NCI-H2029 treated with DMSO at 0.1 percent for 48 hours (cell line): ENCODE results near the gene ESPN.
"Not testable (repeated sequence)": the region's sequence is repeated elsewhere in the genome, so short reads cannot be mapped to it uniquely, and the experiment has no call there.

Experiments used
- DNase-seq: peaks from one replicate; lab custom pipeline; 2025; lab: John Stamatoyannopoulos, UW

ESPN gene

DNA sequence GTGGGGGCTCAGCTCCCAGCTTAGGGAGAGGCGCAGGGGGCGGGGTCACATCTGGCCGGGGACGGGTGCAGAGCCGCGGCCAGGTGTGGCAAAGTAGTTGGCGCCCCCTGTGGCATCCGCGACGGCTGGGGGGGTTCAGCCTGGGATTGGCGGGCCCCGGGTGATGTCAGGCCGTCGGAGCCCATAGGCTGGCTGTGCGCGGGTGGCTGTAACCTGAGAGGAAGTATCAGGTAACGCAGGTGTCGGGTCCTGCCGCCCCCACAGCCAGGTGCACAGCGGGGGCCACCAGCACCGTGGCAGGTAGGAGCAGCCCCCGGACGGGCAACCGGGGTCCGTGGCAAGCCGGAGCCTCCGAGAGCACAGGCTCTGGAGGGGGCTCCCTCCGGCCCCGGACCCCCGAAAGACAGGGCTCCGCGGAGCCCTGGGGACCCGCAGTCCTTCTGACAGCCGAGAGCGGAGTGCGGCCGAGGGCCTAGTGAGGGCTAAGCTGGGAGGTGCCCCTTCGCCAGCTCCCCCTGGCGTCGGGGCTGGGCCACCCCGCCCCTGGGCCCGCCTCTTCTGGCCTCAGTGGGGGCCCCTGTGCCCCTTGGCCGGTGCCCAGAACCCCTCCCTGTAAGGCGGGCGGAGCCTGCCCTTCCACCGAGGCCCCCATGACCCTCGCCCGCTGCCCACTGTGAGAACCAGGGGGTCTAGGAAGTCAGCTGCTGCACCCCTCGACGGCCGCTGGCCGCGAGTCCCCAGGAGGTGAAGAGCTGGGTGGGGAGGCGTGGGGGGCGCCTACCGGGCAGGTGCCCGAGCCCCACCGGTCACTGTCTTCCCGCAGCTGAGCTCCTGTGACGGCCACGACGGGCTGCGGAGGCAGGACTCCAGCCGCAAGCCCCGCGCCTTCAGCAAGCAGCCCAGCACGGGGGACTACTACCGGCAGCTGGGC lies 23.5 kb downstream of the ESPN start:
- peak; percentile 37 for DNase-seq

DNA sequence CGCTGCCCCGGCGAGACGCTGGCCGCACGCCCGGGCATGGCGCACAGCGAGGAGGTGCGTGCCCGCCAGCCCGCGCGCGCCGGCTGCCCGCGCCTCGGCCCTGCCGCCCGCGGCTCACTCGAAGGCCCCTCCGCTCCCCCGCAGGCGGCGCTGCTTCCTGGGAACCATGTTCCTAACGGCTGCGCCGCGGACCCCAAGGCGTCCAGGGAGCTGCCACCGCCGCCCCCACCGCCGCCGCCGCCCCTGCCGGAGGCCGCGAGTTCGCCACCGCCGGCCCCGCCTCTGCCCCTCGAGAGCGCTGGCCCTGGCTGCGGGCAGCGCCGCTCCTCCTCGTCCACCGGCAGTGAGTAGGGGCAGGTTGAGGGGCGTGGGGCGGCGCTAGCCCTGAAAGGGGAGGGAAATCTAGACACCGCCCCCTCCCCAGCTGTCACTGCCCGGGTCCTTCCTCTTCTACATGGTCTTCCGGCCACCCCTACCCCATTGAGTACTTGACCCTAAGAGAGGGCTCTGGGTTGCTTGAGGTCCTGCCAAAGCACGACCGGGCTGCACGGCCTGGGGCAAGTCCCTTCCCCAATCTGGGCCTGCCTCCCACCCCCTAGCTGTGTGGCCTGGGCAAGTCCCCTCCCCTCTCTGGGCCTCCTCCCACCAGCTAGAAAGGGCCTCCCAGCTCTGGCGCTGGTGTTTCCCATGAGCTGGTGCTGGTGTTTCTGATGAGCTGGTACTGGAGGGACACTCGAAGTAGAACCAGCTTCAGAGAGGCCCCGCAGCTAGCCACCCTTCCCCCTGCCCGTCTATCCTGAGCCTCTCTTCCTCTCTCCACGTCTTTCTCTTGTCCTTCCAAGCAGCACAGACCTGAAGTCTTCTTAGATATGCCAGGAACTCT lies 24.4 kb downstream of the ESPN start:
- no peak for DNase-seq

DNA sequence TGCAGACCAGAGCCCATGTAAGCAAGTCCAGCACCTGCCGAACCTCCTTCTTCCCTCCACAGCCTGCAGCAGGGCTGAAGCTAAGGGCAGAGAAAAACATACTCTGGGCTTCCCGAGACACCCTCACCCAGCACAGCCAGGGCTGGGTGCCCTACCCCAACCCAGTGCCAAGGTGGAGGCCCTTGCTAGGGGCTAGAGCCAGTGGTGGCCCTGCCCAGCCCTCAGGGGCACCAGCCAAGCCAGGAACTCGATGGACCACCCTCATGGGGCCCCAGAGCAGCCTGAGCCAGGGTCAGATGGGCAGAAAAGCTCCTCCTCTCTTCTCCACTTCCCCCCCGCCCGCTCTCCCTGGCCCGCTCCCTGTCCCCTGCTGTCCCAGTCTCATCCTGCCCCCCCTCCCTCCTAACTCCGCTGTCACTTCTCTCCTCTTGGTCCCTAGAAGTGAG lies 25.5 kb downstream of the ESPN start:
- DNase-seq = no peak

DNA sequence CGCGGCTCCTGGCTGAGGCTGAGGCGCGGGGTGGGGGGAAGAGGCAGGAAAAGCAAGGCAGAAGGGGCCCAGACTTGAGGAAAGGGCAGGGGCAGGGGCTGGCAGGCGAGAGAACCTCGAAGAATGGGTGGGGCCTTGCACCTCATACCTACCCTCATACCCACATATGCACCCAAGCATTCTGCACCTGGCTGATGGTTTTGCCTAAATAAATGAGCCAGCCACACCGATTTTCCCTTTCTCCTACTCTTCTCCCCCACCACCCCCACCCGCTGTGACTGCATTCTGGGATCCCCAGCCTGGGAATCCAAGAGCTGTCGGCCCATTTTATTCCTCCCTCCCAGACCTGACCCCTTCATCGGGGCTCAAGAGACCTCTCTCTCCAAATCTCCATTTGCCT lies 25.9 kb downstream of the ESPN start:
- DNase-seq = not testable (repeated sequence)

DNA sequence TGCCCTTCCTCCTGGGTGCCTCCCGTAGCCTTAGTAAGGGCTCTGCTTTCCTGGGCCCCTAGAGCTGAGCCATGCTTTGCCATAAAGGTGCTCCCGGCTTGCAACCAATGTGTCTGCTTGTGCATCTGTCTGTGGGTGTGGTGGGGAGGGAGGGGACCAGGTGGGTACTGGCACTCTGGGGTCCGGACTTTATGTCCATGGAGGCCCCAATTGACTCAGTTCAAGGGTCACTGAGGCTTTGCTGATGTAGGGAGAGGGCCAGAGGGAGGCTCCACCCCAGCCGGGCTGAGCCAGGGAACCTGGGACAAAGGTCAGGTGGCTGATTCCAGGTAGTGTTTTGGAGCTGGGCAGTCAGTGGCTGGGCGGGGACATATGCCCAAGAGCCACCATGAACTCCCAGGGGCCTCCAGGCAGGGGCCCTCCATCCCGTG lies 26.4 kb downstream of the ESPN start:
- DNase-seq = no peak

DNA sequence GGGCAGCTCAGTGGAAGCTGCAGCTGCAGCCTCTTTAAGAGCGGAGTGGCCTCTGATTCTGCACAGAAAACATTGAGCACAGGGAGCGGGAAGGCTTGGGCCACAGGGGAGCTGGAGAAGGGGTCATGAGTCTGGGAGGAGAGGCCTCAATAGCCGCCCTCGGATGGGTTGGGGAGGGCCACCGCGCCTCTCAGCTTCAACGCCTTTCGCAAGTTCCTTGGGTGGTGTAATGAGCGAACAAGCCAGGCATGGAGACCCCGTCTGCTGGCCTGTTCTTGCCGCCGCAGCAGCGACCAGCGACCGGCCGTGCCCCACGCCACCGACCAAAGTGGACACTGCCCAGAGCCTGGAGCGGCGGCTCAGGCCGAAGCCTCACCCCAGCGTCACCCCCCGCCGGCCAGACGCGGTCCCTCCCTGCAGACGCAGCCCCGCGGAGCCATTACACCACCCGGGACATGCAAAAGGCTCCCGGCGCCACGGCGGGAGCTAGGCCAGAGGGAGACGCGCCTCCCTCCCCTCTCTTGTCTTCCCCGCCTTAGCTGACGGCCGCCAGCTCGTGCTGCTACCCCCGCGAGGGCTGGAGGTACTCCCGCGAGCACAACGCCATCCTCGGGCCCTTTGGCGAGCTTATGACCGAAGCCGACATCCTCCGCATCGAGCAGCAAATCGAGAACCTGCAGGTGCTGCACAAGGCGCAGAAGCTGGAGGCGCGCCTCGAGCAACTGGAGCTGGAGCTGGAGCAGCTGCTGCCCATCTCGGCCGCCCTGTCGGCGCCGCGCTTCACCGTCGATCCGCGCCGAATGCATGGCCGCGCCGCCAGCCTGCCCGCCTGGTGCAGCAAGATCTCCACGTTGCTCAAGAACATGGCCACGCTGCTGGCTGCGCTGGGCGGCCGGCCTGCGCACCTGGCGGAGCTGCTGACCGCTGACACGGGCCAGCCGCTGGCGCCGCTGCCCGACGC lies 29.6 kb downstream of the ESPN start:
- not testable (repeated sequence) for DNase-seq

DNA sequence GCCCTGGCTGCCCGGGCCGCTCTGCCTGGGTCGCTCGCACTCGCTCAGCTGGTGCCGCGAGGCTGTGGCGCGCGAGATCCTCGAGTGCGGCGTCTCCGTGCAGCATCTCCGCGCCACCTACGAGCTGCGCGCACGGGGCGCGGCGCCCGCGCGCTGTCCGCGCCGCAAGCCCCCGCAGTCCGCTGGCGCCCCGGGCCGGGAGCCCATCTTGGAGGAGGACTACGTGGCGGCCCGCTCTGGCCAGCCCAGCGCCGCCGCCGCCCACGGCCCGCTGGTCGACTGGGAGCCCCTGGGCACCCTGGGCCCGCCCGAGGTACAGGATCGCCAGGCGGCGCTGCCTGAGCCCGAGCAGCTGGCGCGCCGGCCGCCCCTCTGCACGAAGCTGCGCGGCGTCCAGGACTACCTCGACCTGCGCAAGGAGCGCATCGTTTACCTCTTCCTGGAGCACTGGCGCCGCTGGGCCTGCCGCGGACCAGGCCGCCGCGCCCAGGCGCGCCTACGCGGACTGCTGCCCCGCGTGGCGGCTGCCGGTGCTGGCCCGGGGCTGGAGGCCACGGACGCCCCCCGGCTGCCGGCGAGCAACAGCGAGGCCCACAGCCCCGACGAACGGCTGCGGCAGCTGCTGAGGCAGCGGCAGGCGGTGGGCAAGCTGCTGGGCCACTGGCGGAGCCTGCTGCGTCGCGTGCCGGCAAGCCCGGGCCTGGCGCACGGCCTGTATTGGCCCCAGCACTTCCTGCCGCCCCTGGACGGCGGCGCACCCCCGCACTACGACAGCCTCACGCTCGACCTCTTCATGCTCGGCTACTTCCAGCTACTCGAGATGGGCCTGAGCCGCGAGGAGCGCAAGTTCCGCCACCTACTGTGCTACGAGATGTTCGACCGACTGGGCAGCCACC lies 30.5 kb downstream of the ESPN start:
- DNase-seq = no peak

DNA sequence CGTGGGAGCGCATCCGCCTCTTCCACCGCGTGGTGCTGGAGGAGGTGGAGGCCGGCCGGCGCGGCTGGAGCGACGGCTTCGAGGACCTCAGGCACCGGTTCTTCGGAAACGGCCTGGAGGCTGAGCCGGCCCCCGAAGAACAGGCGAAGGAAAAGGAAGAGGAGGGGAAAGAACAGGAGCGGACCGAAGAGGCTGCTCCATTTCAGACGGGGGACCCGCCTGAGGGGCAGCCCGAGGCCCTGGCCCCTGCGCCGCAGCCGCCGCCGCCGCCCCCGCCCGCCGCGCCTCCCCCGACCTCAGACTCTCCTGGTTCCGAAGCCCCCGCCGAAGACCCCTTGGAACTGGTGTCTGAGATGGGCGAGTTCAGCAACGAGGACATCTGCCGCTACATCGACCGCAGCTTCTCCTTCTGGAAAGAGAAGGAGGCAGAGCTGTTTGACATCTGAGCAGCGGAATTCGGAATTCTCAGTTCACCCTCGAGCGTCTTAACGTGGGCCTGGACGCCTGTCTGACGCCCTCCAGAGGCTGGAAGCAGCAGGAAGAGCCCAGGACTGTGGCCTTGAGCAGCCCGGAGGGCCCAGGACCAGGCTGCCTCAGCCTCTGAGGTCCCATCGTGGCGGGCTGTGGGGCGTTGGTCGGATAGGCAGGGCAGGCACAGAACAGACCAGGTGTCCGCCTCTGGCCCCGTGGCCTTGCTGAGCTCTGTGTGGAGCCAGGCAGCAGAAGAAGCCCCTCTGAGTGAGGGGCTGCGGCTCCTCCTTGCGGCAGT lies 31.4 kb downstream of the ESPN start:
- not testable (repeated sequence) for DNase-seq

DNA sequence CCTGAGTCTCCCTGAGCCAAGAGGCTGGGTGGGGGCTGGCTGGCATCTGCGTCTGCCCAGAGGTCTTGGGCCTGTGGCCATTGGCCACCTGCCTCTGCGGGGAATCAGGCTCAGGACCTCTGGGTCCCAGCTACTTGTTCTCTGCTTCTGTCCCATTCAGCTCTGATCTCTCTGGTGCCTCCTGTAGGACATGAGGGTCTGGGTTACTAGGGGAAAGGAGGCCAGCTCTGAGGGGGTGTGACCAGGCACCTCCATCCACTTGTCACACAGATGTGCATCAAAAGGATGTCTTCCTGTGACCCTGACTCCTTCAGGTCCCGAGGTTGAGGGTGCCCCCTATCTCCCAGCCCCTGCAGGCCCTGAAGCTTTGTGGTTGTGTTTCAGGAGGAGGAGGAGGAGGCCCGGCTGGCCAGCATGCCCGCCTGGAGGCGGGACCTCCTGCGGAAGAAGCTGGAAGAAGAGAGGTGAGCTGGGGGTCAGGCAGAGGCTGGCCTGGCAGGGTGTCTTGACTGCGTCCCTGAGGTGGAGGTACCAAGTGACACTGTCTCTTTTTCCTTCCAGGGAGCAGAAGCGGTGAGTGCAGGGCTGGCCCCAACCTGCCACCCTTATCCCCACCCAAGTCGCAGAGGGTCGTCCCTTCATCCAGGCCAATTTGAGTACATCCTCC lies 32.4 kb downstream of the ESPN start:
- DNase-seq = no peak

DNA sequence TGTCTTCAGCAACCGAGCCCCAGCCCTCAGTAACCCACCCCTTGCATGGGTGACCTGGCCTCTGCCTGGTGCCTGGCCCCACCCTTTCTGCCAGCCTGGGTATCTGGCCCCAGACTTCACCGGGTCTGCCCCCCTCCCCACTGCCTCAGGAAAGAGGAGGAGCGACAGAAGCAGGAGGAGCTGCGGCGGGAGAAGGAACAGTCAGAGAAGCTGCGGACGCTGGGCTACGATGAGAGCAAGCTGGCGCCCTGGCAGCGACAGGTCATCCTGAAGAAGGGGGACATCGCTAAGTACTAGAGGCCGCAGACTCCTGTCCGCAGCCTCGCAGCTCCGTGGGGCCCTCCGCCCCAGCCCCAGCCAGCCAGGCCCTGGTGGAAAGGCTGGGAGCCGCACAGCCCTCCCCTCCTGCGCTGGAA lies 35.3 kb downstream of the ESPN start:
- no peak for DNase-seq

DNA sequence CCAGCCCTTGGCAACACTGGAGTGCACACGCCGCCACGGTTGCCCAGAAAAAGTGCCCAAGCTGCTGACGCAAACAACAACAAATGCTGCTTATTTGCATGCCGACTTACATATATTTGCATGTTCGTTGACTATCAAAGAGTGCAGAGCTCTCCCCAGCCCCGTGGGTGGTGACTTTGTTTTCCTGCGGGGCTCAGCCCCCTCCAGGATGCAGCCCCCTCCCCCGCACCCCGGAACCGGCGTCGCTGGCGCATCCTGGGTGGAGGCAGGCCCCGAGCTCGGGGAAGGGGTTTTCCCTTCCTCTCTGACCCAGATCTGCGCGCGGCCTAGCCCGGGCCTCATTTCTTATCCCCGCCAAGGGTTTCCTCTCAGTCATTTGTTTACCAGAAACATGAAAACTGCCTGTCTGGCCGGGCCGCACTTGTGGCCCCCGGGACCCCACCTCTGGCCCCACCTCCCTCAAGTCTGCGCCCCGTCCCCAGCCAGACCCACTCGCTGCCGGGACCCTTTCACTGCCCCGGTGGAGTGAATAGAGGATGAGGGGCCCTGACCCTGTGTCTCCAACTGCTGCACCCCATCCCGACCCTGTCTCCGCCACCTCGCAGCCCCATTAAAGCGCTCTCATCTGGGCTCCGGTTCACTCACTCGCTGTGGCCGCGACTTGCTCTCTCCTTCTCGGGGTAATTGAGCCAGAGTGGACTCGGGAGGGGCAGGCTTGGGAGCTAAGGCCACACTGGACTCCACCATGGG lies 35.9 kb downstream of the ESPN start:
- no peak for DNase-seq

DNA sequence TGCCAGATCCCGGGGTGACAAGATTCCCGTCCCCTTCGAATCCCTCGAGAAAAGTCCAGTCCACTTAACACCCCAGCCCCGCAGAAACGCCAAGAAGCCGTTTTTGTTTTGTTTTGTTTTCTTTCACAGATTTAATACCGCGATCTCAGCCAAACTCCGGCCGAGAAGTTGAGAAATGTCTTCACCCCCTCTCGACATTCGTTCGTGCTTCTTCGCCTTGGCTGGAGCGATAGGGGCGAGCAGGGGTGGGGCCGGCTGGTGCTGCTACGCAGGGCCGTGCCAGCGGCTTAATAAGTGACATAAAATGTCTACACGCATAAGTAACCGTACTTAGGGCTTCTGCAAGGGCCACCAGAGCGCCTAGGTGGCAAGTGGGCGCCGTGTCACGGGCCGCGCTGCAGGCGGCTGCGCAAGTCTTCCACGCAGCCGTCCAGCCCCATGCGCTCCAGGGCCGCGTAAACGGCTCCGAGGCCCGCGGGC lies 36.5 kb downstream of the ESPN start:
- no peak for DNase-seq

DNA sequence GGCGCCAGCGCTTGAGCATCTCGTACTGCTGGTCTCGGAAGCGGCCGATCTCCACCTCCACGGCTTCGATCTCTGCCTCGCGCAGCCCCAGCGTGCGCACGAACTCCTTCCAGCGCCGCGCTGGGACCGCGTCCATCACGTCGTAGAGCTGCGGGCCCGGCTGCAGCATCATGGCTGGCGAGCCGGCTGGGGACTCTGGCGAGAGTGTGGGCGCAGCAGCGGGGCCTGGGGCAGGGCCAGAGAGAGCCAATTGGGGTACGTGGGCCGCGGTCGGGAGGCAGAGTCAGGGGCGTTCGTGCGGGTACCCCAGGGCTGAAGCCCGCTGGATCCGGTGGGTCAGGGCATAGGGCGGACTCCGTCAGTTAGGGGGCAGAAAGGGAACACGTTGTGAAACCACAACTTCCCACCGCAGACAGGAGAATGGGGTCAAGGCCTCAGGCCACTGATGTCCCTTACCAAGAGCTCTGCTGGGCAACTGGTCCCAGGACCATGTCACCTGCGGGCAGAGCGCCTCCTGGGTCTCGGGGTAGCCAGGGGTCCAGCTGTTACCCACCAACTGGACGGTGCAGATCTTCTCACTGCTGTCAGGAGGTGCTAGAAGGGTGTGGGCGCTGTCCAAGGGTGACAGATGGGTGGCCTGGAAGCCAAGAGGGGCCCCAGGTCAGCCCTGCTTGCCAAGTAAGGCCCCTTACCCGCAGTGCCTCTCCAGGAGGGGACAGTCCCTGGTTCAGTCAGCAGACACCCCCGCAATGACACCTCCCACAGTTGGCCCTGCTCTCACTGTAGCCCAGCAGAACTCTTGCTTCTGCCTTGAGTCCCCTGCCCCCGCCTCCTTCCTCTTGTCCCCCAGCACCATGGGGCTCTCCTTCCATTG lies 37.2 kb downstream of the ESPN start:
- no peak for DNase-seq

DNA sequence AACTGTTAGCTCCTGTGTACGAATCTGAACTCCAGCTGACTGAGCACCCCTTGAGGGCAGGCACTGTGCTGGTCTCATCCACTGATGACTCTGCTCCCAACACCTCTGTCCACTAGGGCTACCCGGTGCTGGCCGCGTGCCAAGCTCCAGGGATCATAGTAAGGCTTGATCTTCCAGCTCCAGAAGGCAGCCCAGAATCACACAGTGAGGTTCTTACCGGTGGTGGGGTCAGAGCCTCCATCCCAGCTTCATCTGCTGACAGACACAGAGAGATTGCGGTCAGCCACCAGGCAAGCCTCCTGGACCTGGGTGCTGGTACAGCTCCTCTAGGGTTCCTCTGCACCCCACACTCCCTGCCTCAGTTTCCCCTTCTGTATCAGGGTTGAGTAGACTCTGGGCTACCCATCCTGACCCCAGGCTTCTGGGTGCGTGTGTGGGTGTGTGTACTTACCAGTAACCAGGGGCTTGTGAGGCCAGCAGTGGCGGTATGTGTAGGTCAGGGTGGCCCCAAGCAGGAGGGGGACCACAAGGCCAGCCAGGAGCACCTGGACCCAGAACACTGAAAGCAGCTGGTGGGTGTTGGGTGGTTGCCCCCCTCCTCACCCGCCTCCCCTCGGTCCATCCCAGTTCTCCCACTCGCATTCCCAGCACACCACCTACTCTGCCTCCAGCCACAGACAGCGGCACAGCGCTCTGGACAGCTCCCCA lies 38.0 kb downstream of the ESPN start:
- no peak for DNase-seq

DNA sequence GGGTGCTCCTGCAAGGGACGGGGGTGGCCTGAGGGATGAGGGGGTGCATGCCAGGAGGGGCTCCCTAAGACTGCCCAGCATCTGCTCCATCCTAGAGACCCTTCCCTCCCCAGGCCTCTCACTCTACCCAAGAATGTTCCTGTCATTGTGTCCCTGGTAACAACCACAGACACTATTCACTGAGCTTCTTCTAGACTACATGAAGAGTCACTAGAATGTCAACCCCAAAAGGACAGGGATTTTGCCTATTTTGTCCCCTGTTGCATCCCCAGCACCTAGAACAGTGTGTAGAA lies 38.5 kb downstream of the ESPN start:
- no peak for DNase-seq

DNA sequence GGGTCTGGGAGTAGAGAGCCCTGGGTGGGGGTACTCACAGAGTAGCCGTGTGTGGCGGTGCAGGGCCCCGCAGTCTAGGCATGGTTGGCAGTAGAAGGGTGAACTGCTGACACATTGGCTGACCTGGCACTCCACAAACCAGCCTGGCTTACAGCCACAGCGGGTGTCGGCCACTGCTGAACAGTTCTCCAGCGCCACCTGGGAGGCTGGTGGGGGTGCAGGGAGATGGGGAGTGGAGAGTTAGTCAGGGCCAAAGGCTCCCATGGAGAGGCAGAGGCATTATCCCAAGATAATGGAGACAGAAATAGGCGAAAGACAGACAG lies 39.9 kb downstream of the ESPN start:
- DNase-seq = no peak

DNA sequence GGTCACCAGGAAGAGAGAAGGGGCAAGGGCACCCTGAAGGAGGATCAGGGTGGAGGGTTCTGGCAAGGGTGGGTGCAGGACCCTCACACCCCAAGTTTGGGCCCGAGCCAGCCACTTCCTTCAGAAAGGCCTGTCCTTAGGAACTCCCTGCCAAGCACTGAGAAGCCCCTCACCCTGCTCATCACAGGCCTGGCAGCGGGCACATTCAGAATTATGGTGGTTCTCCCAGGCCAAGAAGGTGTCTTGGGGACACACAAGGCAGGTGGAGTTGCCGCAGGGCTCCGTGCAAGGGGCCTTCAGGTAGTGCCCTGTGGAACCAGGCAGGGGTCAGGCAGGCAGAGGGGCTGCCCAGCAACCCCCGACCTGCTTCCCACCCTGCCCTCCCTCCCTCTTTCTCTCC lies 40.3 kb downstream of the ESPN start:
- DNase-seq = no peak
